ENCODE data around the gene ZDHHC9. TPM values are rescaled to one million over a fixed set of nuclear protein-coding genes. Genes with fewer than 3 reads are reported as not detected.
"Not testable (repeated sequence)": the region's sequence is repeated elsewhere in the genome, so short reads cannot be mapped to it uniquely, and the experiment has no call there.

The ZDHHC9 gene
- 10 to 100 TPM; 46.6 to 50.8 (median 49.3) TPM for polyA plus RNA-seq (ENCODE audit: insufficient read length in 4 of 4)

GRCh38 chrX:129843459-129844306 lies at the start of gene ZDHHC9:
TSS of gene ZDHHC9 (minus strand) at chrX:129843886. CDS start at chrX:129841945, 1,941 bp downstream.
- peak; percentile 67 to 75 (median 68) for DNase-seq (ENCODE audit: low read depth in 4 of 4, low spot score in 3 of 4)

GRCh38 chrX:129877401-129877800 lies 33.7 kb upstream of the ZDHHC9 start:
- no peak for DNase-seq (ENCODE audit: low read depth in 4 of 4, low spot score in 3 of 4)

GRCh38 chrX:129876771-129877305 lies 33.2 kb upstream of the ZDHHC9 start:
- no peak for DNase-seq (ENCODE audit: low read depth in 4 of 4, low spot score in 3 of 4)

- DNase-seq (ENCODE audit: low read depth in 4 of 4, low spot score in 3 of 4) = no peak
These were observed 32.0 kb upstream of the ZDHHC9 start for GRCh38 chrX:129875669-129876068.

GRCh38 chrX:129872524-129872923 lies 28.8 kb upstream of the ZDHHC9 start:
- DNase-seq (ENCODE audit: low read depth in 4 of 4, low spot score in 3 of 4) = no peak

- DNase-seq (ENCODE audit: low read depth in 4 of 4, low spot score in 3 of 4) = not testable (repeated sequence)
These were observed 22.6 kb upstream of the ZDHHC9 start for GRCh38 chrX:129866321-129866720.

- DNase-seq (ENCODE audit: low read depth in 4 of 4, low spot score in 3 of 4) = not testable (repeated sequence)
These were observed 15.4 kb upstream of the ZDHHC9 start for GRCh38 chrX:129859134-129859533.

GRCh38 chrX:129851825-129852224 lies 8.1 kb upstream of the ZDHHC9 start:
- DNase-seq (ENCODE audit: low read depth in 4 of 4, low spot score in 3 of 4) = not testable (repeated sequence)

GRCh38 chrX:129846716-129847115 lies 3.0 kb upstream of the ZDHHC9 start:
- DNase-seq (ENCODE audit: low read depth in 4 of 4, low spot score in 3 of 4) = no peak

GRCh38 chrX:129845616-129846190 lies 2.0 kb upstream of the ZDHHC9 start:
- DNase-seq (ENCODE audit: low read depth in 4 of 4, low spot score in 3 of 4) = no peak

- DNase-seq (ENCODE audit: low read depth in 4 of 4, low spot score in 3 of 4) = no peak
These were observed 552 bp downstream of the ZDHHC9 start for GRCh38 chrX:129843209-129843458.

- peak in 1 of 4 donors; percentile 7 for DNase-seq (ENCODE audit: low read depth in 4 of 4, low spot score in 3 of 4)
These were observed 1.0 kb downstream of the ZDHHC9 start for GRCh38 chrX:129842510-129843208.

GRCh38 chrX:129840344-129840743 lies 3.3 kb downstream of the ZDHHC9 start:
- no peak for DNase-seq (ENCODE audit: low read depth in 4 of 4, low spot score in 3 of 4)

GRCh38 chrX:129836827-129837226 lies 6.9 kb downstream of the ZDHHC9 start:
- DNase-seq (ENCODE audit: low read depth in 4 of 4, low spot score in 3 of 4) = no peak

- no peak for DNase-seq (ENCODE audit: low read depth in 4 of 4, low spot score in 3 of 4)
These were observed 10.3 kb downstream of the ZDHHC9 start for GRCh38 chrX:129833153-129833990.

- DNase-seq (ENCODE audit: low read depth in 4 of 4, low spot score in 3 of 4) = no peak
These were observed 12.4 kb downstream of the ZDHHC9 start for GRCh38 chrX:129831091-129831885.

GRCh38 chrX:129830494-129830893 lies 13.2 kb downstream of the ZDHHC9 start:
- DNase-seq (ENCODE audit: low read depth in 4 of 4, low spot score in 3 of 4) = no peak

- DNase-seq (ENCODE audit: low read depth in 4 of 4, low spot score in 3 of 4) = no peak
These were observed 17.8 kb downstream of the ZDHHC9 start for GRCh38 chrX:129825746-129826505.

- no peak for DNase-seq (ENCODE audit: low read depth in 4 of 4, low spot score in 3 of 4)
These were observed 19.1 kb downstream of the ZDHHC9 start for GRCh38 chrX:129824620-129825019.
